K562 (cell line): ENCODE results near the gene PSMC3IP. TPM values are rescaled to one million over a fixed set of nuclear protein-coding genes. Genes with fewer than 3 reads are reported as not detected.

Experiments
- ATAC-seq: fragments of 200-7000 bp; cut with Tn5 transposase; 3 replicates; pipeline ENCODE4 v1.9.1; 2020; ENCODE audit warnings: moderate library complexity
- BruUV-seq: library from RNA; stranded (reverse); fragments of 400-500 nt; replicated peaks from 2 replicates; lab custom pipeline; 2021; lab: Mats Ljungman, UMichigan
- CTCF ChIA-PET: fragments of 300-600 bp; formaldehyde crosslinking; extraction: SDS; loops from one replicate; lab custom pipeline; 2021; ENCODE audit warnings: low intra/inter-chr PET ratio; lab: Yijun Ruan, JAX
- POLR2A ChIA-PET: fragments of 300-600, 350-650 bp; sonication (Branson Sonifier 250); formaldehyde crosslinking; extraction: SDS; loops from one replicate; lab custom pipeline; 2021; ENCODE audit warnings: antibody characterized with exemption, inconsistent platforms; lab: Yijun Ruan, JAX
- DNase-seq, 4 experiments: peaks; one replicate each; pipeline versions ENCODE4 v3.0.0 to v3.0.0-alpha.2; 2011 to 2018; ENCODE audit warnings: low spot score in 3 of 4, mixed read lengths in 3 of 4; ENCODE audit errors: extremely low read depth in 1 of 4
- FAIRE-seq: peaks from 2 replicates; lab custom pipeline; 2011; peaks lifted over from hg19 to GRCh38; lab: Jason Lieb, UNC
- H2AFZ ChIP-seq: 2 replicates; pipeline ENCODE4 v1.6.0; 2011; ENCODE audit warnings: low read depth, low read length, control low read depth, inconsistent platforms
- H3K27ac ChIP-seq: fragments of 200-600 bp; 3 replicates; pipeline ENCODE4 v1.8.0; 2011; ENCODE audit warnings: low read depth, mild to moderate bottlenecking, control low read depth, inconsistent platforms, low read length, moderate library complexity, mixed read lengths; ENCODE audit errors: extremely low read depth
- H3K27me3 ChIP-seq, 2 experiments: fragments of 300-600 bp in 1 of 2; 2 replicates in 1 of 2; 3 replicates in 1 of 2; pipeline versions ENCODE4 v1.6.0 to v1.8.0; 2011; ENCODE audit warnings: inconsistent platforms in 2 of 2, low read length in 2 of 2, mild to moderate bottlenecking in 1 of 2, mixed read lengths in 1 of 2, moderate library complexity in 1 of 2; ENCODE audit not compliant: control insufficient read depth in 2 of 2, insufficient read depth in 2 of 2
- H3K36me3 ChIP-seq: fragments of 300-600 bp; 3 replicates; pipeline ENCODE4 v1.8.0; 2011; ENCODE audit warnings: mild to moderate bottlenecking, low read length, inconsistent platforms; ENCODE audit not compliant: control insufficient read depth, insufficient read depth
- H3K4me1 ChIP-seq, 2 experiments: fragments of 200-600 bp in 1 of 2; replicated peaks in 1 of 2; 2 replicates in 1 of 2; 3 replicates in 1 of 2; pipeline versions ENCODE4 v1.5.1 to v1.8.0; 2011; ENCODE audit warnings: inconsistent platforms in 2 of 2, low read length in 2 of 2, mild to moderate bottlenecking in 1 of 2, mixed read lengths in 1 of 2, moderate library complexity in 1 of 2; ENCODE audit not compliant: control insufficient read depth in 2 of 2, insufficient read depth in 2 of 2
- H3K4me2 ChIP-seq: 2 replicates; pipeline ENCODE4 v1.6.1; 2011; ENCODE audit warnings: low read length, control low read depth, inconsistent platforms, mixed read lengths; ENCODE audit not compliant: insufficient read depth
- H3K4me3 ChIP-seq: fragments of 200-600 bp; sonication (generic), shearing (Covaris generic); 2 replicates; pipeline ENCODE4 v1.5.1; 2016; ENCODE audit warnings: control low read depth, inconsistent platforms
- H3K79me2 ChIP-seq: fragments of 200-600 bp; 3 replicates; pipeline ENCODE4 v1.8.0; 2011; ENCODE audit warnings: low read length, inconsistent platforms; ENCODE audit not compliant: control insufficient read depth, insufficient read depth
- H3K9ac ChIP-seq, 2 experiments: 2 replicates each; pipeline versions ENCODE4 v1.6.0 to v1.6.1; 2011; ENCODE audit warnings: low read depth in 2 of 2, low read length in 2 of 2, control low read depth in 1 of 2, inconsistent platforms in 1 of 2, mild to moderate bottlenecking in 1 of 2, mixed read lengths in 1 of 2; ENCODE audit not compliant: insufficient read depth in 1 of 2
- H3K9me1 ChIP-seq: one replicate; pipeline ENCODE4 v1.6.0; 2011; ENCODE audit warnings: inconsistent platforms, mild to moderate bottlenecking, low read length, moderate library complexity; ENCODE audit not compliant: control insufficient read depth, insufficient read depth
- H3K9me3 ChIP-seq: replicated peaks from 2 replicates; pipeline ENCODE4 v1.5.1; 2011; ENCODE audit warnings: low read depth, low read length, inconsistent platforms; ENCODE audit not compliant: control insufficient read depth, insufficient read depth
- H4K20me1 ChIP-seq: replicated peaks from 2 replicates; pipeline ENCODE4 v1.6.1; 2011; ENCODE audit warnings: low read length, inconsistent platforms, mixed read lengths; ENCODE audit not compliant: control insufficient read depth, insufficient read depth
- BDP1 ChIP-seq: IDR thresholded peaks from 3 replicates; pipeline ENCODE4 v1.6.1; 2011; ENCODE audit not compliant: insufficient read length, insufficient read depth
- CBX5 ChIP-seq: IDR thresholded peaks from 2 replicates; pipeline ENCODE4 v1.6.1; 2014; ENCODE audit warnings: low read depth, borderline replicate concordance
- CTCFL ChIP-seq: IDR thresholded peaks from 2 replicates; pipeline ENCODE4 v1.6.1; 2011; ENCODE audit warnings: borderline replicate concordance, low read depth, mild to moderate bottlenecking, moderate library complexity, low read length; ENCODE audit not compliant: insufficient read depth, poor library complexity, severe bottlenecking
- EGR1 ChIP-seq: fragments of 450-650 bp; conservative IDR thresholded peaks from 2 replicates; pipeline ENCODE4 v1.6.1; 2017; ENCODE audit warnings: mild to moderate bottlenecking
- MAX ChIP-seq: sonication (generic); formaldehyde crosslinking; IDR thresholded peaks from 2 replicates; pipeline ENCODE4 v1.9.0; 2022; ENCODE audit warnings: mild to moderate bottlenecking, missing genetic modification reagents
- MXD1 ChIP-seq: fragments of 250-450 bp; sonication (Bioruptor Pico); IDR thresholded peaks from 2 replicates; pipeline ENCODE4 v1.8.0; 2021; ENCODE audit warnings: borderline replicate concordance, mild to moderate bottlenecking, moderate library complexity; ENCODE audit not compliant: poor library complexity, severe bottlenecking
- NCOA2 ChIP-seq, 2 experiments: fragments of 450-650 bp; IDR thresholded peaks; 2 replicates each; pipeline ENCODE4 v1.6.1; 2018; ENCODE audit warnings: mild to moderate bottlenecking in 2 of 2, moderate library complexity in 1 of 2; ENCODE audit not compliant: partially characterized antibody in 2 of 2
- POLR3G ChIP-seq: IDR thresholded peaks from 2 replicates; pipeline ENCODE4 v1.6.1; 2011; ENCODE audit not compliant: insufficient read length, insufficient replicate concordance; ENCODE audit errors: extremely low read depth
- RUNX1 ChIP-seq: sonication (generic); IDR thresholded peaks from 2 replicates; pipeline ENCODE4 v1.6.1; 2016; ENCODE audit warnings: antibody characterized with exemption, low read depth
- THRAP3 ChIP-seq: fragments of 450-650 bp; IDR thresholded peaks from 2 replicates; pipeline ENCODE4 v1.6.1; 2016; ENCODE audit warnings: mild to moderate bottlenecking, inconsistent platforms, borderline replicate concordance
- TOE1 ChIP-seq, 2 experiments: fragments of 450-650 bp in 1 of 2; sonication (generic) in 1 of 2; formaldehyde crosslinking in 1 of 2; IDR thresholded peaks; 2 replicates each; pipeline versions ENCODE4 v1.7.1 to v1.8.0; 2016 to 2022; ENCODE audit warnings: borderline replicate concordance in 2 of 2, mild to moderate bottlenecking in 2 of 2, antibody characterized with exemption in 1 of 2, inconsistent platforms in 1 of 2, low read depth in 1 of 2, missing genetic modification reagents in 1 of 2, moderate library complexity in 1 of 2
- WHSC1 ChIP-seq: IDR thresholded peaks from one replicate; pipeline ENCODE4 v1.6.1; 2012; ENCODE audit warnings: low read length, control low read depth, inconsistent platforms
- ZBTB26 ChIP-seq: fragments of 450-650 bp; formaldehyde crosslinking; IDR thresholded peaks from 2 replicates; pipeline ENCODE4 v1.4.0; 2022; ENCODE audit warnings: missing genetic modification characterization
- ZEB2 ChIP-seq: fragments of 450-650 bp; IDR thresholded peaks from 2 replicates; pipeline ENCODE4 v1.6.1; 2016
- ZFP36 ChIP-seq: fragments of 150-350 bp; IDR thresholded peaks from 2 replicates; pipeline ENCODE4 v1.6.1; 2018; ENCODE audit warnings: low read length, low read depth; ENCODE audit not compliant: partially characterized antibody
- ZNF354B ChIP-seq: fragments of 250-450 bp; sonication (Bioruptor Pico); IDR thresholded peaks from 2 replicates; pipeline ENCODE4 v1.4.0; 2020
- WGBS: fragments of 100-300 bp; shearing (Covaris generic); methylation state at CpG from one replicate; pipeline ENCODE4 v1.1.6; 2016; ENCODE audit warnings: low coverage, mixed read lengths; ENCODE audit not compliant: insufficient coverage; ENCODE audit errors: missing lambda C conversion rate; 5-methylcytosine and 5-hydroxymethylcytosine counted together
- in situ Hi-C: fragments of 300-500 bp; cut with MboI; formaldehyde crosslinking; loops from 4 replicates; pipeline ENCODE4 v1.15.0; 2018; ENCODE audit warnings: inconsistent platforms, mixed read lengths
- intact Hi-C: fragments of 100-400 bp; cut with micrococcal nuclease; formaldehyde crosslinking; loops from 2 replicates; pipeline ENCODE4 v1.14.2; 2022
- polyA plus RNA-seq, 8 experiments: library from polyadenylated mRNA; depleted of rRNA in 4 of 8; stranded (reverse) in 5 of 8; unstranded in 3 of 8; fragments of >200 nt; fragmentation: Nextera tagmentation in 2 of 8; fragmentation: Illumina TruSeq in 1 of 8; extraction: Ambion mirVana in 2 of 8; extraction: Trizol in 1 of 8; gene quantifications; 2 replicates each; pipeline versions ENCODE4 v1.2.1 to v1.2.3, GENCODE V29; 2011 to 2014; ENCODE audit warnings: inconsistent platforms in 1 of 8, missing spikeins in 1 of 8
- total RNA-seq, 7 experiments: library from RNA; depleted of rRNA in 6 of 7; stranded (reverse); fragments of >200 nt in 6 of 7; fragmentation: Illumina TruSeq in 2 of 7; extraction: Trizol in 2 of 7; gene quantifications; 2 replicates each; pipeline versions ENCODE4 v1.2.1 to v1.2.3, GENCODE V29; 2011 to 2021; ENCODE audit warnings: low replicate concordance in 1 of 7

Gene PSMC3IP
- total and polyA plus RNA-seq, 9 of the 15 experiments (the other 6 are each of a cell fraction or from before 2014, with no cell fraction given) = 13.8 to 65.6 (median 32.8) TPM

- Histone ChIP-seq H3K4me3 (no peak overlapping the region), H2AFZ (no peak overlapping the region), H3K27ac (no peak overlapping the region), H3K4me1 (peaks cover 25 to 59% of the 10 kb centered on the region in 2 experiments), H3K9ac (no peak overlapping the region), H3K9me3 (no peaks in the 10 kb centered on the region), H3K79me2 (no peaks in the 10 kb centered on the region), H3K9me1 (no peaks in the 10 kb centered on the region), H3K27me3 (no peaks in the 10 kb centered on the region), H4K20me1 (no peaks in the 10 kb centered on the region), H3K36me3 (peaks cover 25% of the 10 kb centered on the region; the same call in 2 of the 3 replicates), H3K4me2 (no peak overlapping the region)
- in situ Hi-C loops (loop anchor here (5.0 kb wide), 2 partner anchors 104 to 204 kb away; partner anchors contain the start of gene CAVIN1), intact Hi-C loops (no loop called here)
- WGBS = 86% methylated on average over 6 of the region's 6 CpGs
- POLR2A ChIA-PET = no interaction called here
- ATAC-seq (no peak), FAIRE-seq (no peak), DNase-seq (no peak)
- no TSS peak for BruUV-seq
- CTCF ChIA-PET = interaction anchor here (2.3 kb wide), 1 partner anchor 203 kb away, joined by 15 read pairs; no protein-coding TSS in a partner anchor
- TF ChIP-seq CBX5 (no peak), NCOA2 (IDR thresholded peaks at IDR 0.05; ENCODE audit: partially characterized antibody in 2 of 2) (no peak), ZFP36 (no peak), BDP1 (no peak), WHSC1 (no peak), THRAP3 (no peak), TOE1 (IDR thresholded peaks at IDR 0.05; ENCODE audit: borderline replicate concordance) (no peak), TOE1 (CRISPR knock-in tag; IDR thresholded peaks at IDR 0.05; ENCODE audit: borderline replicate concordance, low read depth) (no peak), EGR1 (no peak), ZEB2 (no peak), ZNF354B (no peak), ZBTB26 (no peak), CTCFL (no peak), MAX (CRISPR knock-in tag) (no peak), MXD1 (CRISPR knock-in tag) (no peak), RUNX1 (no peak), POLR3G (no peak)
Observed at GRCh38 chr17:42526031-42526444, 51.5 kb downstream of the PSMC3IP start.
